HEK293 (cell line): ENCODE measurements around the gene HNRNPK.

Source experiments
- CTCF ChIA-PET: fragments of 350-600 bp; formaldehyde crosslinking; extraction: SDS; loops from one replicate; lab custom pipeline; 2021; ENCODE audit warnings: antibody characterized with exemption; lab: Yijun Ruan, JAX
- POLR2A ChIA-PET: fragments of 300-600 bp; formaldehyde crosslinking; extraction: SDS; loops from one replicate; lab custom pipeline; 2020; ENCODE audit warnings: antibody characterized with exemption, inconsistent platforms; lab: Yijun Ruan, JAX
- H3K27ac ChIP-seq: fragments of 200-500 bp; sonication (Bioruptor generic); 2 replicates; pipeline ENCODE4 v1.5.1; 2014; ENCODE audit warnings: low read depth, low read length, control low read depth, inconsistent platforms; ENCODE audit errors: extremely low read depth
- H3K36me3 ChIP-seq, 2 experiments: fragments of 200-500 bp in 1 of 2; sonication (Bioruptor generic) in 1 of 2; 1 replicate in 1 of 2; 2 replicates in 1 of 2; pipeline ENCODE4 v1.5.1; 2014 to 2017; ENCODE audit warnings: inconsistent platforms in 2 of 2, low read length in 2 of 2; ENCODE audit not compliant: control insufficient read depth in 2 of 2, insufficient read depth in 1 of 2
- H3K4me1 ChIP-seq: fragments of 200-500 bp; sonication (Bioruptor generic); 2 replicates; pipeline ENCODE4 v1.5.1; 2014; ENCODE audit warnings: mild to moderate bottlenecking, low read length, inconsistent platforms; ENCODE audit not compliant: control insufficient read depth, insufficient read depth
- H3K4me3 ChIP-seq: 2 replicates; pipeline ENCODE4 v1.5.1; 2011; ENCODE audit warnings: low read depth, mild to moderate bottlenecking, control low read depth, low read length, moderate library complexity
- H3K9me3 ChIP-seq: fragments of 200-500 bp; sonication (Bioruptor generic); 2 replicates; pipeline ENCODE4 v1.5.1; 2014; ENCODE audit warnings: low read depth, low read length, inconsistent platforms; ENCODE audit not compliant: control insufficient read depth, insufficient read depth
- BCL11A ChIP-seq: fragments of 450-650 bp; formaldehyde crosslinking; IDR thresholded peaks from 2 replicates; pipeline ENCODE4 v1.5.1; 2016; ENCODE audit warnings: low read depth, missing biosample characterization, missing genetic modification characterization
- HOXC10 ChIP-seq: sonication (generic); formaldehyde crosslinking; IDR thresholded peaks from 2 replicates; pipeline ENCODE4 v1.8.1; 2023; ENCODE audit warnings: mild to moderate bottlenecking, missing genetic modification reagents
- HOXD13 ChIP-seq: sonication (generic); formaldehyde crosslinking; IDR thresholded peaks from 2 replicates; pipeline ENCODE4 v1.8.0; 2022; ENCODE audit warnings: missing genetic modification reagents, borderline replicate concordance
- MYNN ChIP-seq: fragments of 450-650 bp; formaldehyde crosslinking; IDR thresholded peaks from 2 replicates; pipeline ENCODE4 v1.5.1; 2016; ENCODE audit warnings: missing biosample characterization, missing genetic modification characterization, borderline replicate concordance
- PRDM4 ChIP-seq: fragments of 450-650 bp; formaldehyde crosslinking; IDR thresholded peaks from 2 replicates; pipeline ENCODE4 v1.5.1; 2017; ENCODE audit warnings: missing biosample characterization, missing genetic modification characterization
- SCRT1 ChIP-seq: fragments of 450-650 bp; formaldehyde crosslinking; IDR thresholded peaks from 2 replicates; pipeline ENCODE4 v1.5.1; 2016; ENCODE audit warnings: missing biosample characterization, missing genetic modification characterization, borderline replicate concordance
- ZBTB17 ChIP-seq: fragments of 450-650 bp; formaldehyde crosslinking; IDR thresholded peaks from 2 replicates; pipeline ENCODE4 v1.5.1; 2016; ENCODE audit warnings: missing biosample characterization, missing genetic modification characterization
- ZNF146 ChIP-seq: fragments of 450-650 bp; formaldehyde crosslinking; IDR thresholded peaks from 2 replicates; pipeline ENCODE4 v1.5.1; 2016; ENCODE audit warnings: missing biosample characterization, missing genetic modification characterization
- ZNF19 ChIP-seq: fragments of 450-650 bp; formaldehyde crosslinking; IDR thresholded peaks from 2 replicates; pipeline ENCODE4; 2016; ENCODE audit warnings: missing biosample characterization, missing genetic modification characterization, low read depth
- ZNF394 ChIP-seq: fragments of 450-650 bp; formaldehyde crosslinking; IDR thresholded peaks from 2 replicates; pipeline ENCODE4 v1.5.1; 2016; ENCODE audit warnings: missing biosample characterization, missing genetic modification characterization, mild to moderate bottlenecking, moderate library complexity, borderline replicate concordance
- ZNF404 ChIP-seq: fragments of 450-650 bp; formaldehyde crosslinking; IDR thresholded peaks from 2 replicates; pipeline ENCODE4 v1.5.1; 2017; ENCODE audit warnings: missing biosample characterization, missing genetic modification characterization
- ZNF488 ChIP-seq: fragments of 450-650 bp; formaldehyde crosslinking; IDR thresholded peaks from 2 replicates; pipeline ENCODE4 v1.5.1; 2016; ENCODE audit warnings: missing biosample characterization, missing genetic modification characterization
- ZNF501 ChIP-seq: fragments of 450-650 bp; formaldehyde crosslinking; IDR thresholded peaks from 2 replicates; pipeline ENCODE4 v1.5.1; 2016; ENCODE audit warnings: missing biosample characterization, missing genetic modification characterization
- ZNF514 ChIP-seq: fragments of 450-650 bp; formaldehyde crosslinking; IDR thresholded peaks from 2 replicates; pipeline ENCODE4 v1.5.1; 2016; ENCODE audit warnings: missing biosample characterization, missing genetic modification characterization
- ZNF677 ChIP-seq: fragments of 450-650 bp; IDR thresholded peaks from 2 replicates; pipeline ENCODE4 v1.5.0; 2018; ENCODE audit warnings: missing biosample characterization, mild to moderate bottlenecking, missing genetic modification characterization, moderate library complexity
- ZNF692 ChIP-seq: fragments of 450-650 bp; formaldehyde crosslinking; IDR thresholded peaks from 2 replicates; pipeline ENCODE4 v1.5.1; 2016; ENCODE audit warnings: missing biosample characterization, missing genetic modification characterization
- ZNF704 ChIP-seq: fragments of 450-650 bp; formaldehyde crosslinking; IDR thresholded peaks from 2 replicates; pipeline ENCODE4 v1.5.1; 2016; ENCODE audit warnings: missing biosample characterization, missing genetic modification characterization
- ZNF747 ChIP-seq: fragments of 450-650 bp; formaldehyde crosslinking; IDR thresholded peaks from 2 replicates; pipeline ENCODE4 v1.5.1; 2016; ENCODE audit warnings: missing biosample characterization, missing genetic modification characterization
- ZNF76 ChIP-seq: fragments of 450-650 bp; formaldehyde crosslinking; IDR thresholded peaks from 2 replicates; pipeline ENCODE4; 2016; ENCODE audit warnings: low read depth, missing biosample characterization, missing genetic modification characterization, borderline replicate concordance
- ZNF776 ChIP-seq: fragments of 450-650 bp; formaldehyde crosslinking; IDR thresholded peaks from 2 replicates; pipeline ENCODE4 v1.5.0; 2017; ENCODE audit warnings: missing biosample characterization, missing genetic modification characterization, borderline replicate concordance
- ZNF837 ChIP-seq: fragments of 450-650 bp; formaldehyde crosslinking; IDR thresholded peaks from 2 replicates; pipeline ENCODE4 v1.5.1; 2016; ENCODE audit warnings: missing biosample characterization, missing genetic modification characterization
- ZNF843 ChIP-seq: fragments of 450-650 bp; formaldehyde crosslinking; IDR thresholded peaks from 2 replicates; pipeline ENCODE4 v1.5.1; 2016; ENCODE audit warnings: missing biosample characterization, missing genetic modification characterization
- ZSCAN4 ChIP-seq: fragments of 450-650 bp; formaldehyde crosslinking; IDR thresholded peaks from 2 replicates; pipeline ENCODE4 v1.5.1; 2017; ENCODE audit warnings: missing biosample characterization, missing genetic modification characterization
- ZXDB ChIP-seq: fragments of 450-650 bp; formaldehyde crosslinking; IDR thresholded peaks from 2 replicates; pipeline ENCODE4 v1.5.1; 2016; ENCODE audit warnings: missing biosample characterization, missing genetic modification characterization

The HNRNPK gene

GRCh38 chr9:83965350-83966208 lies 14.4 kb downstream of the HNRNPK start (continued):
- TF ChIP-seq MYNN (tag by site-specific recombination) = peak; percentile 82
- peak; percentile 84 for TF ChIP-seq ZBTB17 (tag by site-specific recombination)
- TF ChIP-seq HOXC10 (CRISPR knock-in tag) = no peak
- no peak for TF ChIP-seq ZNF704
- no peak for TF ChIP-seq ZSCAN4 (tag by site-specific recombination)
- TF ChIP-seq ZNF692 (tag by site-specific recombination) = no peak
- TF ChIP-seq ZNF747 (tag by site-specific recombination) = no peak
- TF ChIP-seq ZXDB (tag by site-specific recombination) = no peak; the same call in 1 of the 2 replicates
- TF ChIP-seq ZNF146 (tag by site-specific recombination) = no peak
- no peak for TF ChIP-seq ZNF404 (tag by site-specific recombination)
- no peak for TF ChIP-seq ZNF776 (tag by site-specific recombination)
- no peak for TF ChIP-seq ZNF514
- no peak for TF ChIP-seq HOXD13 (CRISPR knock-in tag)
- TF ChIP-seq ZNF394 (tag by site-specific recombination) = no peak
- TF ChIP-seq ZNF501 (tag by site-specific recombination) = 0 out of 2 replicates have a peak, but pooled peaks have one; percentile 9
- no peak for TF ChIP-seq ZNF488 (tag by site-specific recombination)
- TF ChIP-seq ZNF677 = no peak
- no peak for TF ChIP-seq ZNF19
- no peak for TF ChIP-seq SCRT1

- Histone ChIP-seq H3K9me3 (no peaks in the 10 kb centered on the region), H3K36me3 (peaks cover 8 to 31% of the 10 kb centered on the region in 2 experiments; a peak in 2 of 3 replicates), H3K27ac (no peak overlapping the region; the same call in 1 of the 2 replicates), H3K4me1 (no peaks in the 10 kb centered on the region), H3K4me3 (no peak overlapping the region)
- ChIA-PET POLR2A (interaction anchor here (1.0 to 5.6 kb wide), 4 partner anchors 9 to 19 kb away, joined by 3 to 57 read pairs (median 4); partner anchors contain the start of genes HNRNPK and RMI1), CTCF (interaction anchor here (0.6 kb wide), 1 partner anchor 208 kb away, joined by 4 read pairs; no protein-coding TSS in a partner anchor)
- TF ChIP-seq ZNF843 (tag by site-specific recombination) (no peak), ZBTB17 (tag by site-specific recombination) (peak; percentile 91), PRDM4 (no peak), ZNF837 (tag by site-specific recombination) (no peak), ZNF76 (no peak), BCL11A (tag by site-specific recombination) (no peak)
Observed at GRCh38 chr9:83964973-83965349, 15.1 kb downstream of the HNRNPK start.
